ENCODE data around the gene KDM1A.

DNA sequence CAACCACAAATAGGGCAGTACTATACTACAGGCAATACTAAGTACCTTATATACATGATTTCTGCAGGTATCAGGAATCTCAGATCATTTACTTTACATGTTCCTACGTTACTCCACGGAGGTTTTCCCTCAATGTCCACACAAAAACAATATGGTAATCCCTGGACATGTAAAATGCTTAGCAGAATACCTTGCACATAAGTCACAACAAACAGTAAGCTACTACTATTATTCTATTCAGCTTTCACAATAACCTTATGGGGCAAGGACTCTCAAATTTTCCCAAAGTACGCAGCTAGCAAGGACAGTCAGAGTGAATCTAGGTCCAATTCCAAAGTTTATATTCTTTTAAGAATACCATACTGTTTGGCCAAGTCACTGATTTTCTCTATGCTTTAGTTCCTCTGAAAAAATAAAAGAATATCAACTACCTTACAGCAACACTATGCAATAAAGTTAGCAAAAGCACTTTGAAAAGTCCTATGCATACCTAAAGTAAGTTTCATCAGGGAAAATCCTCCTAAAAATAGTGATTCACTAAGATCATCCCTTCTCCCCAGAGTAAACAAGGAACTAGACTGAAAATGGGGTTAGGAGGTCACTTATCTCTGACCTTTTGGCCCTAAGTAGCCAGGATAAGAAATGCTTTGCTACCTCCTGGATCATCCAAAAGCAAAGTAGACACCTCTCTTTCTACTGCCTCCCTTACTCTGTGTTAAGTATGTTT is 82.0 kb downstream of the KDM1A start:
- TF ChIP-seq POLR2A (IDR thresholded peaks at IDR 0.05): no peak
- TF ChIP-seq, protein P1, sequence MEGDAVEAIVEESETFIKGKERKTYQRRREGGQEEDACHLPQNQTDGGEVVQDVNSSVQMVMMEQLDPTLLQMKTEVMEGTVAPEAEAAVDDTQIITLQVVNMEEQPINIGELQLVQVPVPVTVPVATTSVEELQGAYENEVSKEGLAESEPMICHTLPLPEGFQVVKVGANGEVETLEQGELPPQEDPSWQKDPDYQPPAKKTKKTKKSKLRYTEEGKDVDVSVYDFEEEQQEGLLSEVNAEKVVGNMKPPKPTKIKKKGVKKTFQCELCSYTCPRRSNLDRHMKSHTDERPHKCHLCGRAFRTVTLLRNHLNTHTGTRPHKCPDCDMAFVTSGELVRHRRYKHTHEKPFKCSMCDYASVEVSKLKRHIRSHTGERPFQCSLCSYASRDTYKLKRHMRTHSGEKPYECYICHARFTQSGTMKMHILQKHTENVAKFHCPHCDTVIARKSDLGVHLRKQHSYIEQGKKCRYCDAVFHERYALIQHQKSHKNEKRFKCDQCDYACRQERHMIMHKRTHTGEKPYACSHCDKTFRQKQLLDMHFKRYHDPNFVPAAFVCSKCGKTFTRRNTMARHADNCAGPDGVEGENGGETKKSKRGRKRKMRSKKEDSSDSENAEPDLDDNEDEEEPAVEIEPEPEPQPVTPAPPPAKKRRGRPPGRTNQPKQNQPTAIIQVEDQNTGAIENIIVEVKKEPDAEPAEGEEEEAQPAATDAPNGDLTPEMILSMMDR (IDR thresholded peaks at IDR 0.05): no peak
- no peak for TF ChIP-seq POLR2AphosphoS5 (IDR thresholded peaks at IDR 0.05)
